ENCODE data around the gene PDE4B. TPM values are rescaled to one million over a fixed set of nuclear protein-coding genes. Genes with fewer than 3 reads are reported as not detected.

Gene PDE4B
- total RNA-seq, 4 donors from 2014 or later, result 5.5 to 13.6 (median 9.3) TPM

GRCh38 chr1:66422804-66423203 is 630.1 kb downstream of the PDE4B start:
- no peak for DNase-seq (ENCODE audit: low spot score in 2 of 2)
- no peak overlapping the region for H3K4me3 ChIP-seq (ENCODE audit: low read depth, poor library complexity, severe bottlenecking)
- 94 to 96% methylated on average over 4 of the region's 4 CpGs for WGBS, 2 donors
- TF ChIP-seq, protein P1, sequence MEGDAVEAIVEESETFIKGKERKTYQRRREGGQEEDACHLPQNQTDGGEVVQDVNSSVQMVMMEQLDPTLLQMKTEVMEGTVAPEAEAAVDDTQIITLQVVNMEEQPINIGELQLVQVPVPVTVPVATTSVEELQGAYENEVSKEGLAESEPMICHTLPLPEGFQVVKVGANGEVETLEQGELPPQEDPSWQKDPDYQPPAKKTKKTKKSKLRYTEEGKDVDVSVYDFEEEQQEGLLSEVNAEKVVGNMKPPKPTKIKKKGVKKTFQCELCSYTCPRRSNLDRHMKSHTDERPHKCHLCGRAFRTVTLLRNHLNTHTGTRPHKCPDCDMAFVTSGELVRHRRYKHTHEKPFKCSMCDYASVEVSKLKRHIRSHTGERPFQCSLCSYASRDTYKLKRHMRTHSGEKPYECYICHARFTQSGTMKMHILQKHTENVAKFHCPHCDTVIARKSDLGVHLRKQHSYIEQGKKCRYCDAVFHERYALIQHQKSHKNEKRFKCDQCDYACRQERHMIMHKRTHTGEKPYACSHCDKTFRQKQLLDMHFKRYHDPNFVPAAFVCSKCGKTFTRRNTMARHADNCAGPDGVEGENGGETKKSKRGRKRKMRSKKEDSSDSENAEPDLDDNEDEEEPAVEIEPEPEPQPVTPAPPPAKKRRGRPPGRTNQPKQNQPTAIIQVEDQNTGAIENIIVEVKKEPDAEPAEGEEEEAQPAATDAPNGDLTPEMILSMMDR (IDR thresholded peaks at IDR 0.05), result no peak
- TF ChIP-seq POLR2A (IDR thresholded peaks at IDR 0.05), result no peak
- intact Hi-C loops (cut with DNase I; ENCODE audit: low total_unique reads), result no loop called here

Data from lower leg skin (tissue), 4 donors.